PFSK-1 (cell line): ENCODE results near the gene HOATZ.

Experiments
- FOXP2 ChIP-seq: optimal IDR thresholded peaks from 2 replicates; pipeline ENCODE3; 2011; ENCODE audit warnings: borderline replicate concordance, control low read depth, inconsistent platforms; ENCODE audit not compliant: insufficient read depth; ENCODE audit errors: extremely low read length, extremely low read depth
- POLR2AphosphoS5 ChIP-seq: IDR thresholded peaks from 2 replicates; pipeline ENCODE4 v1.6.1; 2012; ENCODE audit warnings: low read depth, mild to moderate bottlenecking, control low read depth, low read length, moderate library complexity
- SIN3A ChIP-seq: IDR thresholded peaks from 2 replicates; pipeline ENCODE4 v1.6.1; 2012; ENCODE audit warnings: mild to moderate bottlenecking, low read length, moderate library complexity, borderline replicate concordance; ENCODE audit not compliant: insufficient read depth
- TAF1 ChIP-seq: IDR thresholded peaks from 2 replicates; pipeline ENCODE4 v1.6.1; 2012; ENCODE audit warnings: low read length, control low read depth, borderline replicate concordance; ENCODE audit not compliant: insufficient read depth
- TF ChIP-seq, protein P1 (sequence below), 2 experiments: IDR thresholded peaks; 2 replicates each; pipeline versions ENCODE4 v1.6.1 to v1.8.0; 2011 to 2012; ENCODE audit warnings: low read depth in 2 of 2, low read length in 2 of 2, control low read depth in 1 of 2, inconsistent platforms in 1 of 2, mild to moderate bottlenecking in 1 of 2, moderate library complexity in 1 of 2; ENCODE audit not compliant: insufficient read depth in 1 of 2

HOATZ gene

GRCh38 chr11:111582163-111582562 lies 67.6 kb downstream of the HOATZ start:
- no peak for TF ChIP-seq FOXP2

DNA sequence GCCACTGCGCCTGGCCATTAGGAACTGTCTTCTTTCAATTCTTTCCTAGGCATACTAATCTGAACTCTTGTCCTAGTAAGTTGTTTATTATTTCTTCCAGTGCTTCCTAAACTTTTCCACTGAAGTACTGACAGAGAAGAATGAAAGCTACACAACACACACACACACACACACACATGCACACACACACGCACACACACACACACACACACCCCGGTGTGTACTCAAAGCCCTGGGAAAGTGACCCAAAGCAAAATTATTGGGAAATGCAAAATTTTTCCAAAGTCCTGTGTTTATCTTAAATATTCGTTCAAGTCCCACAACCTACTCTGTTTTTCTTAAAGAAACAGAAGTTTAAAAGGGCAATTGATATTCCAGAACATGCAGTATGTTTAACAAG lies 68.3 kb downstream of the HOATZ start:
- TF ChIP-seq, protein P1, sequence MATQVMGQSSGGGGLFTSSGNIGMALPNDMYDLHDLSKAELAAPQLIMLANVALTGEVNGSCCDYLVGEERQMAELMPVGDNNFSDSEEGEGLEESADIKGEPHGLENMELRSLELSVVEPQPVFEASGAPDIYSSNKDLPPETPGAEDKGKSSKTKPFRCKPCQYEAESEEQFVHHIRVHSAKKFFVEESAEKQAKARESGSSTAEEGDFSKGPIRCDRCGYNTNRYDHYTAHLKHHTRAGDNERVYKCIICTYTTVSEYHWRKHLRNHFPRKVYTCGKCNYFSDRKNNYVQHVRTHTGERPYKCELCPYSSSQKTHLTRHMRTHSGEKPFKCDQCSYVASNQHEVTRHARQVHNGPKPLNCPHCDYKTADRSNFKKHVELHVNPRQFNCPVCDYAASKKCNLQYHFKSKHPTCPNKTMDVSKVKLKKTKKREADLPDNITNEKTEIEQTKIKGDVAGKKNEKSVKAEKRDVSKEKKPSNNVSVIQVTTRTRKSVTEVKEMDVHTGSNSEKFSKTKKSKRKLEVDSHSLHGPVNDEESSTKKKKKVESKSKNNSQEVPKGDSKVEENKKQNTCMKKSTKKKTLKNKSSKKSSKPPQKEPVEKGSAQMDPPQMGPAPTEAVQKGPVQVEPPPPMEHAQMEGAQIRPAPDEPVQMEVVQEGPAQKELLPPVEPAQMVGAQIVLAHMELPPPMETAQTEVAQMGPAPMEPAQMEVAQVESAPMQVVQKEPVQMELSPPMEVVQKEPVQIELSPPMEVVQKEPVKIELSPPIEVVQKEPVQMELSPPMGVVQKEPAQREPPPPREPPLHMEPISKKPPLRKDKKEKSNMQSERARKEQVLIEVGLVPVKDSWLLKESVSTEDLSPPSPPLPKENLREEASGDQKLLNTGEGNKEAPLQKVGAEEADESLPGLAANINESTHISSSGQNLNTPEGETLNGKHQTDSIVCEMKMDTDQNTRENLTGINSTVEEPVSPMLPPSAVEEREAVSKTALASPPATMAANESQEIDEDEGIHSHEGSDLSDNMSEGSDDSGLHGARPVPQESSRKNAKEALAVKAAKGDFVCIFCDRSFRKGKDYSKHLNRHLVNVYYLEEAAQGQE (IDR thresholded peaks at IDR 0.05; ENCODE audit: insufficient read depth in 1 of 2, low read depth in 2 of 2, low read length in 2 of 2), result no peak
- TF ChIP-seq SIN3A (no peak), POLR2AphosphoS5 (no peak)

DNA sequence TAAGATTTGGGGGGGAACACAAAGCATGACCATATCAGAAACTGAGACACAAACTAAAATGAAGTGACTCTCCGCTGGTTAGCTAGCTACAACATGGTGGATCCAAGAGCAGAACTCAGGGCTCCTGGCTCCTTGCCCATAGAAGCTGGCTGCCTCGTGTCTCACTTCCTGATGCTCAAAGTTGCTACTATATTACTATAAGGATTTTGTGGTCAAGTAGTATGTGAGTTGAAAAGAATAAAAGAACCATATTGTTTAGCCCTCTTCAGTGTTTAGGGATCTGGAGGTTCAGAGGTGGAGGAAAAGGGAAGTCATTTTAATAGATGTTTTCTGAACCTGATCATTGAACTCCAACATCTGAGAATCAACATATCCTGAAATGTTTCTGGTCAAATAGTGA lies 70.8 kb downstream of the HOATZ start:
- TF ChIP-seq, protein P1 (IDR thresholded peaks at IDR 0.05; ENCODE audit: insufficient read depth in 1 of 2, low read depth in 2 of 2, low read length in 2 of 2), result no peak
- no peak for TF ChIP-seq POLR2AphosphoS5
- TF ChIP-seq SIN3A, result no peak
- TF ChIP-seq FOXP2, result no peak

GRCh38 chr11:111586388-111586831 lies 71.8 kb downstream of the HOATZ start:
- TF ChIP-seq FOXP2 (no peak), TAF1 (no peak), POLR2AphosphoS5 (no peak), SIN3A (no peak)
- TF ChIP-seq, protein P1 (IDR thresholded peaks at IDR 0.05; ENCODE audit: insufficient read depth in 1 of 2, low read depth in 2 of 2, low read length in 2 of 2), result no peak
